Upper lobe of left lung (tissue), 4 donors: ENCODE data around the gene PHF1.

Experiments
- EP300 ChIP-seq, 4 donors: sonication (generic); formaldehyde crosslinking; IDR thresholded peaks; one replicate each; pipeline ENCODE4 v1.5.1; 2017; ENCODE audit warnings: antibody characterized with exemption in 4 of 4, control low read depth in 2 of 4
- POLR2A ChIP-seq, 4 donors: fragments of 450-650 bp; IDR thresholded peaks; one replicate each; pipeline ENCODE4 v1.5.1; 2016 to 2017; ENCODE audit warnings: antibody characterized with exemption in 4 of 4, mild to moderate bottlenecking in 2 of 4
- TF ChIP-seq, protein P1 (sequence below), 6 experiments: fragments of 450-650 bp in 4 of 6; fragments of 200-600 bp in 2 of 6; sonication (generic) in 2 of 6; IDR thresholded peaks; one replicate each; pipeline ENCODE4 v1.5.1; 2016 to 2019; ENCODE audit warnings: antibody characterized with exemption in 6 of 6

DNA sequence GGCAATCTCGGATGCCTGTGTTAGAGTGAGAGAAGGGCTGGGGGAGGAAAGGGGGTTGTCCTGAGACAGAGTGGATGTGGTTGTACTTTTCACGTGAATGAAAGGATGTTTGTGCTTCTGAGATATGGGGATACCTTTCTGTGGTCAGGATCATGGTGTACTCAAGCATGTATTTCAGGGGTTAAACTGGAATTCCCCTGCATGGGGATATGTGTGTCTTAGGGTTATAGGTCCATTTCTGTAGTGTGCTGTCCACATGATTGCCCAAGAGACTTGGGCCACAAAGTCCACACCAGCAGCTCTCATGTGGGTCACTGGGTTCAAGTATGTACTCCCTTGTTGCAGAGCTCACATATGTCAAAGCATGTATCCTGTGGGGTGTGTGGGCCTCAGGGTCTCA is 19.5 kb downstream of the PHF1 start:
- TF ChIP-seq, protein P1, sequence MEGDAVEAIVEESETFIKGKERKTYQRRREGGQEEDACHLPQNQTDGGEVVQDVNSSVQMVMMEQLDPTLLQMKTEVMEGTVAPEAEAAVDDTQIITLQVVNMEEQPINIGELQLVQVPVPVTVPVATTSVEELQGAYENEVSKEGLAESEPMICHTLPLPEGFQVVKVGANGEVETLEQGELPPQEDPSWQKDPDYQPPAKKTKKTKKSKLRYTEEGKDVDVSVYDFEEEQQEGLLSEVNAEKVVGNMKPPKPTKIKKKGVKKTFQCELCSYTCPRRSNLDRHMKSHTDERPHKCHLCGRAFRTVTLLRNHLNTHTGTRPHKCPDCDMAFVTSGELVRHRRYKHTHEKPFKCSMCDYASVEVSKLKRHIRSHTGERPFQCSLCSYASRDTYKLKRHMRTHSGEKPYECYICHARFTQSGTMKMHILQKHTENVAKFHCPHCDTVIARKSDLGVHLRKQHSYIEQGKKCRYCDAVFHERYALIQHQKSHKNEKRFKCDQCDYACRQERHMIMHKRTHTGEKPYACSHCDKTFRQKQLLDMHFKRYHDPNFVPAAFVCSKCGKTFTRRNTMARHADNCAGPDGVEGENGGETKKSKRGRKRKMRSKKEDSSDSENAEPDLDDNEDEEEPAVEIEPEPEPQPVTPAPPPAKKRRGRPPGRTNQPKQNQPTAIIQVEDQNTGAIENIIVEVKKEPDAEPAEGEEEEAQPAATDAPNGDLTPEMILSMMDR (IDR thresholded peaks at IDR 0.05), result no peak
- TF ChIP-seq POLR2A (IDR thresholded peaks at IDR 0.05) (no peak), EP300 (IDR thresholded peaks at IDR 0.05) (no peak)
